NB4 (cell line): ENCODE measurements around the gene CFAP161.

Experiments used
- DNase-seq: peaks from one replicate; pipeline ENCODE4 v3.0.0; 2010; ENCODE audit warnings: low read depth
- H3K4me3 ChIP-seq: one replicate; pipeline ENCODE4 v1.5.1; 2011; ENCODE audit warnings: mild to moderate bottlenecking, low read depth, low read length, moderate library complexity
- MAX ChIP-seq: IDR thresholded peaks from 2 replicates; pipeline ENCODE4 v1.6.1; 2011; ENCODE audit warnings: low read depth, low read length
- MYC ChIP-seq: IDR thresholded peaks from 2 replicates; pipeline ENCODE4 v1.6.1; 2011; ENCODE audit warnings: low read depth, low read length
- POLR2A ChIP-seq: IDR thresholded peaks from 2 replicates; pipeline ENCODE4 v1.6.1; 2011; ENCODE audit warnings: mild to moderate bottlenecking; ENCODE audit not compliant: insufficient read length; ENCODE audit errors: extremely low read depth
- TF ChIP-seq, protein P1 (sequence below): IDR thresholded peaks from one replicate; pipeline ENCODE4 v1.5.1; 2012; ENCODE audit warnings: low read depth, low read length

The CFAP161 gene

DNA sequence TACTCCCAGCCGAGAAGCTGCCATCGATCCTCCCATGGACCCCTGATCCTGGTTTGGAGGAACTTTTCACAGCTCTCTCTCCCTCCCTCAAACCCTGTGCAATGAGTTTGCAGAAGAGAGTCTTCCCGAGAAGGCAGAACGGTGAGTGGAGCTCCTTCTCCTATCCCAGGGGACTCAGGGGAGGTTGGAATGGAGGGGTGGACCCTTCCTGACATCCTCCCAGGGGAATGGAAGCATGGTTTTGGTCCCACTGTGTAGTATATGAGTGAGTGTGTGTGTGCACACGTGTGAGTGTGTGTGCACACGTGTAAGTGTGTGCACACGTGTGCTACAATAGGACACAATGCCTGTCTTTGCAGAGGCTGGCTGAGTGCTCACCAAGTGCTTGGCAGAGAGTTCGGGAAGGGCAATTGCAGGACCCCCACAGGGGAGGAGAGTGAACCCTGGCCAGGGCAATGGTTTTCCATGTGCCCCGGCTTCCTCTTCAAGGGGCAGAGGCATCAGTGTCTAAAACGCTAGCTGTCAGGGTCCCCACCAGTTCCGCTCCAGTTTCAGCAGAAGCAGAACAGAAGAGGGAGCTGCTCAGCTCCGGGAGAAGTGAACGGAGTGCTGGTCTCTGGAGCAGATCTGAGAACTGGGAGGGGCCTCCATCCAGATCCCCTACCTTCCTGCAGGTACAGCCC lies 48.8 kb downstream of the CFAP161 start:
- DNase-seq, result no peak
- H3K4me3 ChIP-seq, result no peak overlapping the region

DNA sequence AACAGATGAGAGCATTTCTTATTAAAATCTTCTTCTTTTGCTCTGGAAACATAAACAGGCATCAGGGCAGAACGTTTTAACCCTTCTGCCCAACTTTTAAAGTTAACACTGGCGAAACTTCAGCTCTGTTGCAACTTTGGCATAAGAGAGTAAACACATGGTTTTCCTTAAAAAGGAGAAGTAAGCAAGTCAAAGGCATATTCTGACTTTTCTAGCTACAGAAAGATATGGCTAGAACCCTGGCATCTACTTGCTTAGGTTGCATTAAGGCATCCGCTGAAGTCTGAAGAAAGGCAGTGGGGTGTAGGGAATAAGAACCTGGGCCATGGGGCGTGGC lies 49.3 kb downstream of the CFAP161 start:
- no peak overlapping the region for H3K4me3 ChIP-seq
- TF ChIP-seq, protein P1, sequence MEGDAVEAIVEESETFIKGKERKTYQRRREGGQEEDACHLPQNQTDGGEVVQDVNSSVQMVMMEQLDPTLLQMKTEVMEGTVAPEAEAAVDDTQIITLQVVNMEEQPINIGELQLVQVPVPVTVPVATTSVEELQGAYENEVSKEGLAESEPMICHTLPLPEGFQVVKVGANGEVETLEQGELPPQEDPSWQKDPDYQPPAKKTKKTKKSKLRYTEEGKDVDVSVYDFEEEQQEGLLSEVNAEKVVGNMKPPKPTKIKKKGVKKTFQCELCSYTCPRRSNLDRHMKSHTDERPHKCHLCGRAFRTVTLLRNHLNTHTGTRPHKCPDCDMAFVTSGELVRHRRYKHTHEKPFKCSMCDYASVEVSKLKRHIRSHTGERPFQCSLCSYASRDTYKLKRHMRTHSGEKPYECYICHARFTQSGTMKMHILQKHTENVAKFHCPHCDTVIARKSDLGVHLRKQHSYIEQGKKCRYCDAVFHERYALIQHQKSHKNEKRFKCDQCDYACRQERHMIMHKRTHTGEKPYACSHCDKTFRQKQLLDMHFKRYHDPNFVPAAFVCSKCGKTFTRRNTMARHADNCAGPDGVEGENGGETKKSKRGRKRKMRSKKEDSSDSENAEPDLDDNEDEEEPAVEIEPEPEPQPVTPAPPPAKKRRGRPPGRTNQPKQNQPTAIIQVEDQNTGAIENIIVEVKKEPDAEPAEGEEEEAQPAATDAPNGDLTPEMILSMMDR, result no peak
- TF ChIP-seq MAX, result 0 out of 2 replicates have a peak, but pooled peaks have one; percentile 31
- DNase-seq, result no peak

More for the DNA sequence above, 48.8 kb downstream of the CFAP161 start:
- no peak for TF ChIP-seq POLR2A
- TF ChIP-seq MAX, result no peak
- no peak for TF ChIP-seq MYC
- TF ChIP-seq, protein P1, result no peak

DNA sequence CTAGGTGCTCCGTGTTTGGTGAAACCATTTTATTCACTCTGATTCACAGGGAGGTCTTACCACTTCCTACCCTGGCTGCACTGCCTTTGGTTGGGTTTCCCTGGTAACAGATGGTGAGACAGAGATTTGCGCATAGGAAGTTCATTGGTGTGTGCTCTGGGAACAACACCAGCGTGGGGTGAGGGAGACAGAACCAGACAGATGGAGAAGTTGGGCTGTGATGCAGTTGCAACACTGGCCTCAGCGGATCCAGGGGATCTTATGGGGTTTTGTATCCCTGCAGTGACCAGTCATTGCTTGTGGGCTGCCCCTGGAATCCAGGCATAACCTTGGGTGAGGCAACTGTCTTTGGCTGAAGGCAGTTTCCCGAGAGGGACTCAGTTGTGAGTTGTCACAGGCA lies 50.1 kb downstream of the CFAP161 start:
- DNase-seq, result no peak
- TF ChIP-seq, protein P1, result no peak
- TF ChIP-seq POLR2A, result no peak
- TF ChIP-seq MAX, result no peak
- TF ChIP-seq MYC, result no peak
- no peak overlapping the region for H3K4me3 ChIP-seq

DNA sequence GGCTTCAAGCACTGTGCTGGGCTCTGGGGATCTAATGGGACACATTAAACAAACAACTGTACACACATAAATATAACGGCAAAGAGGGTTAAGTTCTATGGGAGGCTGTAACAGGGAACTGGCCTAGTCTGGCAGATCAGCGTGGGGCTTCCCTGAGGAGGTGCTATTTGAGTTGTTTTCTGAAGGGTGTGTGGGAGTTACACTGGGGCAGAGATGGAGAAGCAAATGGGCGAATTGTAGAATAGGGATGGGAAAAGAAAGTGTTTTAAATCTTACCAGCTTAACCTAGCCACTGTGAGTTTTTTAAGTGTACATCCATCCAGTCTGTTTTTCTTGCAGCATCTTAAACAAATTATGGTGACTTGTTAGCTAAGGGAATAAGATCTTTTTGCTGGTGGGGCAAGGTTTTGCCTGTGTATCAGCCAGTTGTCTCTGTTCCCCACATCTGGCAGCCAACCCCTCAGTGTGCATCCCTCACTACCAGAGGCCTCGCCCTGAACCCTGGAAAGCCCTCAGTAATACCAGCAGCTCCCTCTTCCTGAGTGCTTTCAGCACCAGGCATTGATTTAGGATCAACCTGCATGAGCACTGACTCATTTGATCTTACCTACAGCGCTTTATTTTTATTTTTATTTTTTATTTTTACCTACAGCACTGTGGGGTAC lies 51.7 kb downstream of the CFAP161 start:
- TF ChIP-seq POLR2A (no peak), MAX (no peak), MYC (no peak)
- TF ChIP-seq, protein P1, result no peak
- DNase-seq, result no peak
- no peak overlapping the region for H3K4me3 ChIP-seq

DNA sequence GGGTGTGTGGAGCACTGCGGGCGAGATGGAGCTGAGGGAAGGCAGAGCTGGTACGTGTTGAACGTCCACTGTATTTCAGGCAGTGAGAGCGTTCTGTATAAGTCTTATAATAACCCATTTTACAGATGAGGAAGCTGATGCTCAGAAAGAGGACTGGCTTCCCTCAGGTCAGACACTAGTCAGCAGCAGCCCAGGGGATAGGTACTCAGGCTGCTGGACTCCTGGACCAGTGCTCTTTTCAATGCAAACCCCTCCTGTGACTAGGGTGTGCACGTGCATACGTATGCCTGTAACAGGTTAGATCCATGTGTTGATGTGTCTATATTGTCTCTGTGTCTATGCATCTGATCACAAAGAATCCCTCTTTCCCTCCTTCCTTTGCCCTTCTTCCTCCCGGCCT lies 54.3 kb downstream of the CFAP161 start:
- no peak overlapping the region for H3K4me3 ChIP-seq
- no peak for DNase-seq
- TF ChIP-seq, protein P1, result no peak
- no peak for TF ChIP-seq MAX
- no peak for TF ChIP-seq MYC
- TF ChIP-seq POLR2A, result no peak
